Hematopoietic multipotent progenitor cell treated with erythropoietin and hydrocortisone succinate and interleukin-3 and kit ligand, for 15 days (in vitro differentiated cells): ENCODE measurements around the gene PHKA1.
A peak's percentile ranks its signal among the peaks of the same experiment; 100 is the strongest.
"Not testable (repeated sequence)": the region's sequence is repeated elsewhere in the genome, so short reads cannot be mapped to it uniquely, and the experiment has no call there.

Experiments used
- DNase-seq: peaks from one replicate; pipeline ENCODE4 v3.0.0-alpha.2; 2015; ENCODE audit warnings: low spot score

The PHKA1 gene

GRCh38 chrX:72572248-72573157 lies 141.6 kb downstream of the PHKA1 start, which contains the start of gene HDAC8:
Gene HDAC8, minus strand, starts transcription at chrX:72572843. Its CDS starts 82 bp downstream, at chrX:72572761.
- peak; percentile 52 for DNase-seq

- no peak for DNase-seq
These were observed 144.3 kb downstream of the PHKA1 start for GRCh38 chrX:72569786-72570185.

- no peak for DNase-seq
These were observed 145.6 kb downstream of the PHKA1 start for GRCh38 chrX:72568406-72569092.

- no peak for DNase-seq
These were observed 147.7 kb downstream of the PHKA1 start for GRCh38 chrX:72566448-72566847.

- DNase-seq, result not testable (repeated sequence)
These were observed 154.5 kb downstream of the PHKA1 start for GRCh38 chrX:72559655-72560054.

GRCh38 chrX:72554448-72555140 lies 159.5 kb downstream of the PHKA1 start:
- no peak for DNase-seq

GRCh38 chrX:72552443-72552842 lies 161.7 kb downstream of the PHKA1 start:
- DNase-seq, result not testable (repeated sequence)

GRCh38 chrX:72545990-72546389 lies 168.1 kb downstream of the PHKA1 start:
- DNase-seq, result no peak

GRCh38 chrX:72540318-72540717 lies 173.8 kb downstream of the PHKA1 start:
- DNase-seq, result peak; percentile 24

- DNase-seq, result no peak
These were observed 174.3 kb downstream of the PHKA1 start for GRCh38 chrX:72539822-72540221.

GRCh38 chrX:72536542-72536941 lies 177.6 kb downstream of the PHKA1 start:
- no peak for DNase-seq

GRCh38 chrX:72532366-72532765 lies 181.7 kb downstream of the PHKA1 start:
- DNase-seq, result no peak
